NB4 (cell line): ENCODE measurements around the gene TNS1.

Source experiments
- CTCF ChIP-seq: IDR thresholded peaks from one replicate; pipeline ENCODE4 v1.5.1; 2012; ENCODE audit warnings: low read depth, low read length
- MAX ChIP-seq: IDR thresholded peaks from 2 replicates; pipeline ENCODE4 v1.6.1; 2011; ENCODE audit warnings: low read depth, low read length

- TF ChIP-seq CTCF (no peak), MAX (no peak)
These were observed 174.5 kb downstream of the TNS1 start for GRCh38 chr2:217828336-217828735.
